IMR-90 (cell line): ENCODE measurements around the gene SUDS3. TPM values are rescaled to one million over a fixed set of nuclear protein-coding genes. Genes with fewer than 3 reads are reported as not detected.

Source experiments
- ATAC-seq: fragments of 200-7000 bp; cut with Tn5 transposase; 2 replicates; pipeline ENCODE4 v1.9.1; 2020; ENCODE audit warnings: low read depth, mild to moderate bottlenecking, moderate library complexity
- BruUV-seq: library from RNA; stranded (reverse); fragments of 400-500 nt; replicated peaks from 2 replicates; lab custom pipeline; 2021; lab: Mats Ljungman, UMichigan
- CTCF ChIA-PET: fragments of 300-600 bp; formaldehyde crosslinking; extraction: SDS; loops from one replicate; lab custom pipeline; 2021; ENCODE audit warnings: antibody characterized with exemption; lab: Yijun Ruan, JAX
- POLR2A ChIA-PET: fragments of 300-600 bp; sonication (Branson Sonifier 250); formaldehyde crosslinking; loops from one replicate; lab custom pipeline; 2022; ENCODE audit warnings: antibody characterized with exemption; ENCODE audit not compliant: unreplicated experiment; lab: Charles Lee
- DNase-seq: peaks from one replicate; pipeline ENCODE4 v3.0.0; 2013
- H2AFZ ChIP-seq: replicated peaks from 2 replicates; pipeline ENCODE3; 2013; ENCODE audit warnings: low read length, mild to moderate bottlenecking; ENCODE audit not compliant: poor library complexity
- H2AK5ac ChIP-seq: 2 replicates; pipeline ENCODE4 v1.6.1; 2013; ENCODE audit warnings: low read depth, low read length, inconsistent platforms
- H2AK9ac ChIP-seq: replicated peaks from 2 replicates; pipeline ENCODE3; 2013; ENCODE audit warnings: mild to moderate bottlenecking, low read depth, low read length, moderate library complexity; ENCODE audit not compliant: poor library complexity
- H2BK120ac ChIP-seq: 2 replicates; pipeline ENCODE4 v1.6.1; 2013; ENCODE audit warnings: low read depth, low read length, inconsistent platforms
- H2BK15ac ChIP-seq: 3 replicates; pipeline ENCODE4 v1.6.1; 2013; ENCODE audit warnings: low read depth, low read length, inconsistent platforms
- H2BK20ac ChIP-seq: 2 replicates; pipeline ENCODE4 v1.6.1; 2013; ENCODE audit warnings: low read depth, mild to moderate bottlenecking, inconsistent platforms, low read length, moderate library complexity
- H2BK5ac ChIP-seq: 2 replicates; pipeline ENCODE4 v1.6.1; 2013; ENCODE audit warnings: mild to moderate bottlenecking, low read depth, low read length, inconsistent platforms; ENCODE audit not compliant: poor library complexity, severe bottlenecking
- H3K14ac ChIP-seq: replicated peaks from 2 replicates; pipeline ENCODE4 v1.6.1; 2013; ENCODE audit warnings: low read depth, low read length, inconsistent platforms
- H3K18ac ChIP-seq: 2 replicates; pipeline ENCODE4 v1.6.1; 2013; ENCODE audit warnings: low read depth, low read length, control low read depth
- H3K23ac ChIP-seq: 2 replicates; pipeline ENCODE4 v1.6.1; 2013; ENCODE audit warnings: low read depth, low read length, inconsistent platforms
- H3K27ac ChIP-seq: 2 replicates; pipeline ENCODE4 v1.5.1; 2013; ENCODE audit warnings: mild to moderate bottlenecking, control low read depth, low read length; ENCODE audit not compliant: insufficient read depth
- H3K27me3 ChIP-seq: 2 replicates; pipeline ENCODE4 v1.6.1; 2013; ENCODE audit warnings: low read length; ENCODE audit not compliant: control insufficient read depth, insufficient read depth
- H3K36me3 ChIP-seq: 2 replicates; pipeline ENCODE4 v1.6.1; 2013; ENCODE audit warnings: low read length, mixed read lengths; ENCODE audit not compliant: control insufficient read depth, insufficient read depth
- H3K4ac ChIP-seq: 2 replicates; pipeline ENCODE4 v1.6.1; 2013; ENCODE audit warnings: low read depth, low read length, inconsistent platforms
- H3K4me1 ChIP-seq: 2 replicates; pipeline ENCODE4 v1.6.1; 2013; ENCODE audit warnings: low read length, mixed read lengths; ENCODE audit not compliant: control insufficient read depth, insufficient read depth
- H3K4me2 ChIP-seq: 2 replicates; pipeline ENCODE4 v1.6.1; 2013; ENCODE audit warnings: low read depth, mild to moderate bottlenecking, control low read depth, low read length, moderate library complexity
- H3K4me3 ChIP-seq: 2 replicates; pipeline ENCODE4 v1.5.1; 2013; ENCODE audit warnings: low read depth, mild to moderate bottlenecking, control low read depth, low read length, moderate library complexity; ENCODE audit not compliant: insufficient read depth
- H3K56ac ChIP-seq: 2 replicates; pipeline ENCODE4 v1.6.1; 2013; ENCODE audit warnings: low read length, inconsistent platforms; ENCODE audit not compliant: insufficient read depth; ENCODE audit errors: extremely low read depth
- H3K79me1 ChIP-seq, 2 experiments: 2 replicates each; pipeline ENCODE4 v1.6.1; 2013; ENCODE audit warnings: low read length in 2 of 2, inconsistent platforms in 1 of 2, low read depth in 1 of 2
- H3K9ac ChIP-seq: 2 replicates; pipeline ENCODE4 v1.6.1; 2013; ENCODE audit warnings: low read depth, low read length, control low read depth
- H3K9me1 ChIP-seq: 2 replicates; pipeline ENCODE4 v1.6.1; 2013; ENCODE audit warnings: low read length, inconsistent platforms; ENCODE audit not compliant: insufficient read depth
- H3K9me3 ChIP-seq: 2 replicates; pipeline ENCODE4 v1.6.1; 2013; ENCODE audit warnings: low read length; ENCODE audit not compliant: control insufficient read depth, insufficient read depth
- H4K20me1 ChIP-seq: 2 replicates; pipeline ENCODE4 v1.6.1; 2013; ENCODE audit warnings: low read length, inconsistent platforms; ENCODE audit not compliant: insufficient read depth
- H4K5ac ChIP-seq: 2 replicates; pipeline ENCODE4 v1.6.1; 2013; ENCODE audit warnings: mild to moderate bottlenecking, low read depth, low read length, control low read depth
- H4K8ac ChIP-seq, 2 experiments: 2 replicates each; pipeline ENCODE4 v1.6.1; 2013; ENCODE audit warnings: low read depth in 2 of 2, low read length in 2 of 2, control low read depth in 1 of 2, inconsistent platforms in 1 of 2
- H4K91ac ChIP-seq: 2 replicates; pipeline ENCODE4 v1.6.1; 2013; ENCODE audit warnings: low read depth, low read length, inconsistent platforms; ENCODE audit not compliant: insufficient read depth
- BHLHE40 ChIP-seq: fragments of 150-350 bp; IDR thresholded peaks from 2 replicates; pipeline ENCODE4 v1.6.1; 2016; ENCODE audit warnings: mild to moderate bottlenecking, low read depth, low read length
- CEBPB ChIP-seq: IDR thresholded peaks from 2 replicates; pipeline ENCODE4 v1.6.1; 2012; ENCODE audit warnings: low read depth, low read length, improper control_type of control experiment
- CHD1 ChIP-seq: IDR thresholded peaks from 2 replicates; pipeline ENCODE4 v1.6.1; 2012; ENCODE audit warnings: low read depth, low read length, improper control_type of control experiment
- FOS ChIP-seq: fragments of 150-350 bp; IDR thresholded peaks from 2 replicates; pipeline ENCODE4 v1.6.1; 2016; ENCODE audit warnings: low read depth, low read length
- MAFK ChIP-seq: IDR thresholded peaks from 2 replicates; pipeline ENCODE4 v1.6.1; 2012; ENCODE audit warnings: low read depth, low read length, improper control_type of control experiment
- MAZ ChIP-seq: IDR thresholded peaks from 2 replicates; pipeline ENCODE4 v1.6.1; 2012; ENCODE audit warnings: low read depth, mild to moderate bottlenecking, low read length, improper control_type of control experiment, moderate library complexity, borderline replicate concordance
- MXI1 ChIP-seq: IDR thresholded peaks from 2 replicates; pipeline ENCODE4 v1.6.1; 2012; ENCODE audit warnings: low read depth, mild to moderate bottlenecking, low read length, moderate library complexity, borderline replicate concordance
- NFE2L2 ChIP-seq: fragments of 150-350 bp; IDR thresholded peaks from 2 replicates; pipeline ENCODE4 v1.6.1; 2016; ENCODE audit warnings: low read depth, mild to moderate bottlenecking, low read length
- POLR2A ChIP-seq: IDR thresholded peaks from 2 replicates; pipeline ENCODE4 v1.6.1; 2012; ENCODE audit warnings: mild to moderate bottlenecking, low read depth, low read length
- RAD21 ChIP-seq: IDR thresholded peaks from 2 replicates; pipeline ENCODE4 v1.6.1; 2012; ENCODE audit warnings: low read length, improper control_type of control experiment
- RCOR1 ChIP-seq: IDR thresholded peaks from 2 replicates; pipeline ENCODE4 v1.6.1; 2012; ENCODE audit warnings: mild to moderate bottlenecking, low read length, improper control_type of control experiment; ENCODE audit not compliant: insufficient replicate concordance
- RFX5 ChIP-seq: IDR thresholded peaks from 2 replicates; pipeline ENCODE4 v1.8.0; 2012; ENCODE audit warnings: low read depth, mild to moderate bottlenecking, low read length, moderate library complexity
- SMC3 ChIP-seq: fragments of 150-350 bp; IDR thresholded peaks from 2 replicates; pipeline ENCODE4 v1.6.1; 2016; ENCODE audit warnings: low read depth, mild to moderate bottlenecking, antibody characterized with exemption, low read length, moderate library complexity
- WGBS, 2 experiments: methylation state at CpG; one replicate each; pipeline versions ENCODE4 v1.1.5 to v1.1.7; 2013; ENCODE audit warnings: missing lambda C conversion rate in 2 of 2; ENCODE audit not compliant: insufficient read length in 1 of 2; ENCODE audit errors: extremely low coverage in 2 of 2; 5-methylcytosine and 5-hydroxymethylcytosine counted together
- dilution Hi-C: fragments of 300-500 bp; cut with HindIII; formaldehyde crosslinking; loops from one replicate; pipeline ENCODE4 v1.14.3; 2018; ENCODE audit warnings: low sequenced_read_pairs; ENCODE audit not compliant: unreplicated experiment
- in situ Hi-C: fragments of 300-500 bp; cut with MboI; formaldehyde crosslinking; loops from 3 replicates; pipeline ENCODE4 v1.14.3; 2019; ENCODE audit warnings: low sequenced_read_pairs, inconsistent platforms, mixed read lengths
- intact Hi-C: fragments of 100-400 bp; cut with micrococcal nuclease; formaldehyde crosslinking; loops from 2 replicates; pipeline ENCODE4 v1.10.0; 2022
- polyA plus RNA-seq, 3 experiments: library from polyadenylated mRNA; depleted of rRNA; stranded (reverse); fragments of >200 nt; gene quantifications; 2 replicates each; pipeline ENCODE4 v1.2.3, GENCODE V29; 2012; ENCODE audit warnings: low replicate concordance in 1 of 3
- total RNA-seq: library from RNA; depleted of rRNA; stranded (reverse); fragments of >200 nt; gene quantifications from 2 replicates; pipeline ENCODE4 v1.2.3, GENCODE V29; 2012
- TF ChIP-seq, protein P1 (sequence below): fragments of 150-350 bp; IDR thresholded peaks from 2 replicates; pipeline ENCODE4 v1.6.1; 2017; ENCODE audit warnings: mild to moderate bottlenecking, antibody characterized with exemption, low read length, low read depth
- TF ChIP-seq, protein P2 (sequence below): conservative IDR thresholded peaks from 2 replicates; pipeline ENCODE4 v1.5.1; 2012; ENCODE audit warnings: mild to moderate bottlenecking, low read depth, low read length, improper control_type of control experiment
- TF ChIP-seq, protein P3 (sequence below): fragments of 150-350 bp; IDR thresholded peaks from 2 replicates; pipeline ENCODE4 v1.6.1; 2016; ENCODE audit warnings: low read depth, mild to moderate bottlenecking, low read length, moderate library complexity, borderline replicate concordance

Gene SUDS3
- total and polyA plus RNA-seq, 2 of the 4 experiments (the other 2 are of a cell fraction) = 13.4 to 13.8 TPM

DNA sequence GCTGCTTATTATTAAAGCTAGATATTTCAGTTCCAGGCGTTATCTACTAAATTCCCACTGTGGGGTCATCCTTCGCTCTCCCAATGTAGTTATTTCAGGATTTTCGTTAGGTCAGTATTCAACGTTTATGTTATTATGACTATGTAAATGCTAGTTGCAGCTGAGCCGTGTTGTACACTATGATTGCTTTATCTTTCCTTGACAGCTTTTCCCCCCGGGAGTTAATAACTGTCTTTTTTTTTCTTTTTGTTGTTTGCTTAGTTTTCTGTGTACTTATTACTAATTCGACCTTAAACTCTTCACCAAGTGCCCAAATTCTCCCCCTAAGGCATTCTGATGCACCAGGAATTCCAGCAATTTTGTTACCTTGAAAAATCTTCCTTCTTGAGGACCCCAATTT, 48.5 kb downstream of the SUDS3 start:
- H4K5ac ChIP-seq = no peak overlapping the region
- no peak overlapping the region for H2AFZ ChIP-seq
- no peak overlapping the region for H2AK9ac ChIP-seq
- no peak overlapping the region for H3K4me2 ChIP-seq
- H3K79me1 ChIP-seq = no peaks in the 10 kb centered on the region; a peak in 1 of 4 replicates
- intact Hi-C loops = no loop called here
- no peak overlapping the region for H3K27ac ChIP-seq
- H4K91ac ChIP-seq = no peak overlapping the region
- no peak overlapping the region for H3K18ac ChIP-seq
- in situ Hi-C loops = loop anchor here (25.0 kb wide), 1 partner anchor 762 kb away; the partner anchor contains the start of gene HSPB8
- ChIA-PET CTCF (no interaction called here), POLR2A (interaction anchor here (0.6 kb wide), 1 partner anchor 19 kb away, joined by 4 read pairs; no protein-coding TSS in a partner anchor)
- H3K4me1 ChIP-seq = no peaks in the 10 kb centered on the region
- DNase-seq (no peak), ATAC-seq (no peak)
- H4K20me1 ChIP-seq = no peaks in the 10 kb centered on the region
- H3K4me3 ChIP-seq = no peak overlapping the region
- no peaks in the 10 kb centered on the region for H3K27me3 ChIP-seq
- H2BK20ac ChIP-seq = no peak overlapping the region
- no peaks in the 10 kb centered on the region for H3K9me3 ChIP-seq
- dilution Hi-C loops = no loop called here
- H2BK120ac ChIP-seq = no peak overlapping the region
- H3K23ac ChIP-seq = no peak overlapping the region
- no peak overlapping the region for H2AK5ac ChIP-seq
- no peak for TF ChIP-seq MXI1
- no peak for TF ChIP-seq POLR2A
- no peak for TF ChIP-seq RFX5
- TF ChIP-seq MAFK = no peak
- no peak for TF ChIP-seq NFE2L2
- TF ChIP-seq, protein P1, sequence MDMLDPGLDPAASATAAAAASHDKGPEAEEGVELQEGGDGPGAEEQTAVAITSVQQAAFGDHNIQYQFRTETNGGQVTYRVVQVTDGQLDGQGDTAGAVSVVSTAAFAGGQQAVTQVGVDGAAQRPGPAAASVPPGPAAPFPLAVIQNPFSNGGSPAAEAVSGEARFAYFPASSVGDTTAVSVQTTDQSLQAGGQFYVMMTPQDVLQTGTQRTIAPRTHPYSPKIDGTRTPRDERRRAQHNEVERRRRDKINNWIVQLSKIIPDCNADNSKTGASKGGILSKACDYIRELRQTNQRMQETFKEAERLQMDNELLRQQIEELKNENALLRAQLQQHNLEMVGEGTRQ = no peak
- no peak for TF ChIP-seq CHD1
- no peak for TF ChIP-seq BHLHE40
- no peak for TF ChIP-seq RCOR1
- TF ChIP-seq, protein P2, sequence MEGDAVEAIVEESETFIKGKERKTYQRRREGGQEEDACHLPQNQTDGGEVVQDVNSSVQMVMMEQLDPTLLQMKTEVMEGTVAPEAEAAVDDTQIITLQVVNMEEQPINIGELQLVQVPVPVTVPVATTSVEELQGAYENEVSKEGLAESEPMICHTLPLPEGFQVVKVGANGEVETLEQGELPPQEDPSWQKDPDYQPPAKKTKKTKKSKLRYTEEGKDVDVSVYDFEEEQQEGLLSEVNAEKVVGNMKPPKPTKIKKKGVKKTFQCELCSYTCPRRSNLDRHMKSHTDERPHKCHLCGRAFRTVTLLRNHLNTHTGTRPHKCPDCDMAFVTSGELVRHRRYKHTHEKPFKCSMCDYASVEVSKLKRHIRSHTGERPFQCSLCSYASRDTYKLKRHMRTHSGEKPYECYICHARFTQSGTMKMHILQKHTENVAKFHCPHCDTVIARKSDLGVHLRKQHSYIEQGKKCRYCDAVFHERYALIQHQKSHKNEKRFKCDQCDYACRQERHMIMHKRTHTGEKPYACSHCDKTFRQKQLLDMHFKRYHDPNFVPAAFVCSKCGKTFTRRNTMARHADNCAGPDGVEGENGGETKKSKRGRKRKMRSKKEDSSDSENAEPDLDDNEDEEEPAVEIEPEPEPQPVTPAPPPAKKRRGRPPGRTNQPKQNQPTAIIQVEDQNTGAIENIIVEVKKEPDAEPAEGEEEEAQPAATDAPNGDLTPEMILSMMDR = no peak
- TF ChIP-seq FOS = no peak
- no peak for TF ChIP-seq RAD21
- no peak for TF ChIP-seq CEBPB
- no peak for TF ChIP-seq MAZ
- TF ChIP-seq, protein P3, sequence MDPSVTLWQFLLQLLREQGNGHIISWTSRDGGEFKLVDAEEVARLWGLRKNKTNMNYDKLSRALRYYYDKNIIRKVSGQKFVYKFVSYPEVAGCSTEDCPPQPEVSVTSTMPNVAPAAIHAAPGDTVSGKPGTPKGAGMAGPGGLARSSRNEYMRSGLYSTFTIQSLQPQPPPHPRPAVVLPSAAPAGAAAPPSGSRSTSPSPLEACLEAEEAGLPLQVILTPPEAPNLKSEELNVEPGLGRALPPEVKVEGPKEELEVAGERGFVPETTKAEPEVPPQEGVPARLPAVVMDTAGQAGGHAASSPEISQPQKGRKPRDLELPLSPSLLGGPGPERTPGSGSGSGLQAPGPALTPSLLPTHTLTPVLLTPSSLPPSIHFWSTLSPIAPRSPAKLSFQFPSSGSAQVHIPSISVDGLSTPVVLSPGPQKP = no peak
- TF ChIP-seq SMC3 = no peak
- no peak overlapping the region for H4K8ac ChIP-seq
- H3K4ac ChIP-seq = no peak overlapping the region
- no peak overlapping the region for H2BK15ac ChIP-seq
- H3K36me3 ChIP-seq = no peaks in the 10 kb centered on the region
- no peak overlapping the region for H2BK5ac ChIP-seq
- no peak overlapping the region for H3K56ac ChIP-seq
- H3K14ac ChIP-seq = no peak overlapping the region
- no TSS peak for BruUV-seq
- H3K9me1 ChIP-seq = no peaks in the 10 kb centered on the region; the same call in 1 of the 2 replicates
- no peak overlapping the region for H3K9ac ChIP-seq
- WGBS, 2 experiments = 53% methylated on average over 3 of the region's 7 CpGs; no CpG with 5 or more reads in 1 of the 2 experiments
